ENCODE measurements around the gene CEBPA. TPM values are rescaled to one million over a fixed set of nuclear protein-coding genes. Genes with fewer than 3 reads are reported as not detected.

The CEBPA gene
- total and polyA plus RNA-seq, 9 donors = 0.92 to 6.1 (median 3.7) TPM

- Histone ChIP-seq H3K36me3 (no peaks in the 10 kb centered on the region), H3K4me3 (no peak overlapping the region), H3K27me3 (no peaks in the 10 kb centered on the region), H3K27ac (no peak overlapping the region), H3K9me3 (no peaks in the 10 kb centered on the region), H3K4me1 (ENCODE audit: insufficient read depth) (no peaks in the 10 kb centered on the region)
- TF ChIP-seq POLR2A (IDR thresholded peaks at IDR 0.05) (no peak), CTCF (IDR thresholded peaks at IDR 0.05) (no peak), EP300 (IDR thresholded peaks at IDR 0.05) (no peak)
- no peak for DNase-seq
- intact Hi-C loops (cut with DNase I) = no loop called here
- 37 to 42% (median 41%) methylated on average over 20 of the region's 20 CpGs for WGBS, 3 donors
Observed at GRCh38 chr19:33266974-33267484, 35.3 kb downstream of the CEBPA start.

- H3K36me3 ChIP-seq = no peaks in the 10 kb centered on the region
- TF ChIP-seq CTCF (IDR thresholded peaks at IDR 0.05) = no peak
- no peak for TF ChIP-seq EP300 (IDR thresholded peaks at IDR 0.05)
- TF ChIP-seq POLR2A (IDR thresholded peaks at IDR 0.05) = no peak
- no peaks in the 10 kb centered on the region for H3K27me3 ChIP-seq
- no peak overlapping the region for H3K27ac ChIP-seq
- H3K4me3 ChIP-seq = no peak overlapping the region
- no peak for DNase-seq
- WGBS, 3 donors = 86 to 92% (median 86%) methylated on average over 14 of the region's 14 CpGs
- H3K4me1 ChIP-seq (ENCODE audit: insufficient read depth) = no peaks in the 10 kb centered on the region
- H3K9me3 ChIP-seq = no peaks in the 10 kb centered on the region
- intact Hi-C loops (cut with DNase I) = no loop called here
Observed at GRCh38 chr19:33264881-33265445, 37.4 kb downstream of the CEBPA start.

GRCh38 chr19:33263325-33264023 lies 38.9 kb downstream of the CEBPA start:
- intact Hi-C loops (cut with DNase I) = no loop called here

More at GRCh38 chr19:33263325-33264023, 38.9 kb downstream of the CEBPA start:
- no peaks in the 10 kb centered on the region for H3K9me3 ChIP-seq
- H3K36me3 ChIP-seq = no peaks in the 10 kb centered on the region
- H3K4me1 ChIP-seq (ENCODE audit: insufficient read depth) = no peaks in the 10 kb centered on the region
- no peak overlapping the region for H3K4me3 ChIP-seq
- H3K27ac ChIP-seq = no peak overlapping the region
- WGBS, 3 donors = 77 to 84% (median 82%) methylated on average over 25 of the region's 25 CpGs
- DNase-seq = no peak
- H3K27me3 ChIP-seq = no peaks in the 10 kb centered on the region
- TF ChIP-seq CTCF (IDR thresholded peaks at IDR 0.05) = no peak
- no peak for TF ChIP-seq POLR2A (IDR thresholded peaks at IDR 0.05)
- TF ChIP-seq EP300 (IDR thresholded peaks at IDR 0.05) = no peak

All from ovary (tissue), 9 donors.